Esophagus (tissue), 2 donors: ENCODE measurements around the gene CLEC2B. TPM values are rescaled to one million over a fixed set of nuclear protein-coding genes. Genes with fewer than 3 reads are reported as not detected.

ENCODE experiments used
- H3K27ac ChIP-seq, 2 donors: one replicate each; pipeline ENCODE4 v1.5.1; 2013; ENCODE audit warnings: low read depth in 2 of 2, mild to moderate bottlenecking in 2 of 2, inconsistent platforms in 1 of 2, low read length in 1 of 2, moderate library complexity in 1 of 2
- H3K27me3 ChIP-seq, 2 donors: one replicate each; pipeline ENCODE4 v1.6.1; 2013; ENCODE audit warnings: low read length in 2 of 2, control low read depth in 1 of 2, mild to moderate bottlenecking in 1 of 2; ENCODE audit not compliant: insufficient read depth in 2 of 2, control insufficient read depth in 1 of 2
- H3K36me3 ChIP-seq, 2 donors: one replicate each; pipeline ENCODE4 v1.6.1; 2013; ENCODE audit warnings: low read length in 1 of 2; ENCODE audit not compliant: control insufficient read depth in 2 of 2, insufficient read depth in 2 of 2
- H3K4me1 ChIP-seq, 2 donors: one replicate each; pipeline ENCODE4 v1.6.1; 2013; ENCODE audit warnings: low read length in 1 of 2; ENCODE audit not compliant: control insufficient read depth in 2 of 2, insufficient read depth in 2 of 2
- H3K4me3 ChIP-seq, 2 donors: one replicate each; pipeline ENCODE4 v1.5.1; 2013; ENCODE audit warnings: low read length in 2 of 2, mild to moderate bottlenecking in 2 of 2, low read depth in 1 of 2, moderate library complexity in 1 of 2
- H3K9me3 ChIP-seq, 2 donors: one replicate each; pipeline ENCODE4 v1.6.1; 2013; ENCODE audit warnings: mild to moderate bottlenecking in 2 of 2, low read depth in 1 of 2, low read length in 1 of 2, moderate library complexity in 1 of 2; ENCODE audit not compliant: control insufficient read depth in 2 of 2, insufficient read depth in 1 of 2
- WGBS, 2 donors: extraction: QIAGEN DNeasy Blood & Tissue Kit; methylation state at CpG; one replicate each; pipeline ENCODE4 v1.1.7; 2013; 5-methylcytosine and 5-hydroxymethylcytosine counted together
- polyA plus RNA-seq, 2 donors: library from polyadenylated mRNA; stranded (reverse); fragments of 200-250 nt; gene quantifications; one replicate each; pipeline ENCODE4 v1.2.3, GENCODE V29; 2013
- donor health status: healthy with polysubstance abuse.
- donor health status: Bipolar disorder and iron deficiency.

CLEC2B gene
- polyA plus RNA-seq, 2 donors = 8.3 to 12.8 TPM

GRCh38 chr12:9856894-9857293 is 12.3 kb downstream of the CLEC2B start:
- WGBS, 2 donors = 65 to 81% methylated on average over 3 of the region's 3 CpGs
- H3K27ac ChIP-seq = no peak overlapping the region
- H3K36me3 ChIP-seq = peaks cover 0 to 4% of the 10 kb centered on the region in 2 donors

DNA sequence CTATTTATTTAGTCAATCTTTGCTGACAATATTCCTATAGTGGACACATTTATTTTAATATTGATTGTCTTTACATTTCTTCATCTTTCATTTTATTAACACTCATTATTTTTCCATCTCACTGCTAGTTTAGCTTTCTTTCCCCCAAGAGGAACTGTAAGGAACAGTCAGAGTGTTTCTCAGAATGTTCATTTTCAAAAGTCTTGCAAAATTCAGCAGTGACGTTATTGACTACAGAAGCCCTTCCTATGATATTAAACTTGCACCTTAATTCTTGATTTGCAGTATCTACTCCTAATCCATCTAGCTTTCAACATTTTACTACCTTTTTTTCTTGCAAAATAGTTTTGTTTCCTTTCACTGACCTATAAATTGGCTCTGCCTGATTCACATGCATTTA is 13.0 kb downstream of the CLEC2B start:
- Histone ChIP-seq H3K4me1 (no peaks in the 10 kb centered on the region), H3K4me3 (no peak overlapping the region), H3K9me3 (no peaks in the 10 kb centered on the region), H3K36me3 (peaks cover 0 to 4% of the 10 kb centered on the region in 2 donors), H3K27ac (no peak overlapping the region), H3K27me3 (no peaks in the 10 kb centered on the region)
- WGBS, 2 donors = 69 to 88% methylated on average over 1 of the region's 1 CpG

More at GRCh38 chr12:9856894-9857293, 12.3 kb downstream of the CLEC2B start:
- H3K9me3 ChIP-seq = no peaks in the 10 kb centered on the region
- no peaks in the 10 kb centered on the region for H3K4me1 ChIP-seq
- no peaks in the 10 kb centered on the region for H3K27me3 ChIP-seq
- H3K4me3 ChIP-seq = no peak overlapping the region

DNA sequence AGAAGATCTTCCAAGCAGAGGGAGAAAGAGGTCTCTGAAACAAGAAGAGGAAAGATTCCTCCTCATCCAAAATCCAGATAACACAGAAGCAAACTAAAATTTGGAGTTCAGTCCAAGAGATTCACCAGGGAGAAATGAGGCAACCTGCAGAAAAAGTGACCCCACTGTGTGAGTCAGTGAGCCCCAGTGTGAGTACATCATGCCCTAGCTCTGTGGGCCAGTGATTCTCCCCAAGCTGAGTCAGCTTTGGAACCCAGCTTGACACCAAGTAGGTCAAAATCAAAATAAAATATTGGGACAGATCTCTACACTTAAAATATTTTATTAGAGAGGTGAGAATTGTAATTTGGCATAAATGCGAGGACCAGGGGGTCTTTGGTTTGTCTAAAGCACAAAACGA is 17.2 kb downstream of the CLEC2B start:
- Histone ChIP-seq H3K4me1 (no peaks in the 10 kb centered on the region), H3K27ac (no peak overlapping the region), H3K36me3 (peaks cover 0 to 4% of the 10 kb centered on the region in 2 donors), H3K4me3 (no peak overlapping the region), H3K9me3 (no peaks in the 10 kb centered on the region), H3K27me3 (no peaks in the 10 kb centered on the region)
- 88 to 92% methylated on average over 2 of the region's 2 CpGs for WGBS, 2 donors

GRCh38 chr12:9851050-9851449 is 18.1 kb downstream of the CLEC2B start:
- no peaks in the 10 kb centered on the region for H3K9me3 ChIP-seq
- H3K4me1 ChIP-seq = no peaks in the 10 kb centered on the region
- H3K36me3 ChIP-seq = peaks cover 0 to 4% of the 10 kb centered on the region in 2 donors
- no peak overlapping the region for H3K4me3 ChIP-seq
- 95% methylated on average over 5 of the region's 5 CpGs for WGBS, 2 donors
- no peak overlapping the region for H3K27ac ChIP-seq
- no peaks in the 10 kb centered on the region for H3K27me3 ChIP-seq

GRCh38 chr12:9848899-9849298 is 20.3 kb downstream of the CLEC2B start:
- no peak overlapping the region for H3K27ac ChIP-seq
- no peak overlapping the region for H3K4me3 ChIP-seq
- 78 to 79% methylated on average over 5 of the region's 5 CpGs for WGBS, 2 donors
- no peaks in the 10 kb centered on the region for H3K4me1 ChIP-seq
- H3K36me3 ChIP-seq = peaks cover 0 to 2% of the 10 kb centered on the region in 2 donors
- no peaks in the 10 kb centered on the region for H3K9me3 ChIP-seq
- H3K27me3 ChIP-seq = no peaks in the 10 kb centered on the region

DNA sequence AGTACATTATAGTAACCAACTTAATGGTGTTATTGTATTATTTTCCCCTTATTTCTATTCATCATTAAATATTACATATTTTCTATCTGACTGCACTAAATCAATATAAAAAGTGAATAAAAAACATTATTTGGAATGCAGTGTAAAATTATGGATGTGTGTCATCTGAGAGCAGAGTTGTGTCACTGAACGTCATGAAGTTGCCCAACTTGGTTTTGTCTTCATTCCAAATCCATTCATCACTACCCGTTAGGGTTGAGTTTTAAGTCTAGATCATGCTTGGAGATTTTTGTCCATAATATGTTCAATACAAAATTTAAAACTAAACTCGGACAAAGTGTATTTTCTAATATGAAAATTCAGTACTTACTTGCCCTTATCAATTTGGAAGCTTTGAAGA is 25.7 kb downstream of the CLEC2B start:
- H3K36me3 ChIP-seq = no peaks in the 10 kb centered on the region

GRCh38 chr12:9831720-9832119 is 37.4 kb downstream of the CLEC2B start:
- Histone ChIP-seq H3K4me1 (no peaks in the 10 kb centered on the region), H3K27ac (no peak overlapping the region), H3K36me3 (no peaks in the 10 kb centered on the region), H3K4me3 (no peak overlapping the region), H3K27me3 (no peaks in the 10 kb centered on the region), H3K9me3 (no peaks in the 10 kb centered on the region)
- WGBS, 2 donors = 55 to 62% methylated on average over 3 of the region's 3 CpGs

More for the DNA sequence above, 25.7 kb downstream of the CLEC2B start:
- H3K27me3 ChIP-seq = no peaks in the 10 kb centered on the region
- H3K27ac ChIP-seq = no peak overlapping the region
- no peaks in the 10 kb centered on the region for H3K9me3 ChIP-seq
- 56 to 68% methylated on average over 3 of the region's 3 CpGs for WGBS, 2 donors
- no peak overlapping the region for H3K4me3 ChIP-seq
- no peaks in the 10 kb centered on the region for H3K4me1 ChIP-seq

- Histone ChIP-seq H3K36me3 (no peaks in the 10 kb centered on the region), H3K27me3 (no peaks in the 10 kb centered on the region), H3K9me3 (no peaks in the 10 kb centered on the region), H3K27ac (no peak overlapping the region), H3K4me3 (no peak overlapping the region), H3K4me1 (no peaks in the 10 kb centered on the region)
- WGBS, 2 donors = 62 to 63% methylated on average over 5 of the region's 5 CpGs
Observed at GRCh38 chr12:9829982-9830381, 39.2 kb downstream of the CLEC2B start.

DNA sequence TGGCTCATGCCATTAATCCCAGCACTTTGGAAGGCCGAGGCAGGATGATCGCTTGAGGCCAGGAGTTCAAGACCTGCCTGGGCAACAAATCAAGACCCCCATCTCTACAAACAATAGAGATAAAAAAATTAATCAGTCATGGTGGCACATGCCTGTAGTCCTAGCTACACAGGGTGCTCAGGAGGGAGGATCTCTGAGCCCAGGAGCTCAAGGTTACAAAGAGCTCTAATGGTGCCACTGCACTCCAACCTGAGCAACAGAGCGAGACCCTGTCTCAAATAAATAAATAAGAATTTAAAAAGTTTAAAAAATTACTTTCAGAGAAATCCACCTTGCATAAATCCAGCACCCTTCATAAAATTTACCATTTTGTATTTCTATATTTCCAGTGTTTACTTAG is 39.7 kb downstream of the CLEC2B start:
- Histone ChIP-seq H3K27ac (no peak overlapping the region), H3K4me3 (no peak overlapping the region), H3K9me3 (no peaks in the 10 kb centered on the region), H3K4me1 (no peaks in the 10 kb centered on the region), H3K27me3 (no peaks in the 10 kb centered on the region), H3K36me3 (no peaks in the 10 kb centered on the region)
- WGBS, 2 donors = 68 to 81% methylated on average over 3 of the region's 3 CpGs

- no peaks in the 10 kb centered on the region for H3K4me1 ChIP-seq
- no peaks in the 10 kb centered on the region for H3K36me3 ChIP-seq
- H3K4me3 ChIP-seq = no peak within 1 kb of the TSS
- 88 to 92% methylated on average over 3 of the region's 3 CpGs for WGBS, 2 donors
- no peaks in the 10 kb centered on the region for H3K27me3 ChIP-seq
- H3K27ac ChIP-seq = no peak within 1 kb of the TSS
- H3K9me3 ChIP-seq = no peaks in the 10 kb centered on the region
Observed at GRCh38 chr12:9827209-9827888, 41.8 kb downstream of the CLEC2B start, which contains the start of gene KLRF1. TSS of gene KLRF1 (plus strand) at chr12:9827481. CDS start at chr12:9827545, 64 bp downstream.
